ENCODE data around the gene BBLN. TPM values are rescaled to one million over a fixed set of nuclear protein-coding genes. Genes with fewer than 3 reads are reported as not detected.

Gene BBLN
- total RNA-seq, 1 experiment from 2014 or later = 48.5 TPM

DNA sequence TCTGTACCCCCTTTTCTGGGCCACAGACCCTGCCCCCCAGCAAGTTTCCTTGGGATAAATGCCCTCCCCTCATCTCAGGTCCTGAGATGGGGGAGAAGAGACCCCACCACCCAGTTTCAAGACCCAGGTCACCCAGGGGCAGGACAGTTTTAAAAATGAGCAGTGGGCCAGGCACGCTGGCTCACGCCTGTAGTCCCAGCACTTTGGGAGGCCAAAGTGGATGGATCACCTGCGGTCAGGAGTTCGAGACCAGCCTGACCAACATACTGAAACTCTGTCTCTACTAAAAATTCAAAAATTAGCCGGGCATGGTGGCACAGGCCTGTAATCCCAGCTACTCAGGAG, 38.6 kb upstream of the BBLN start:
- no peaks in the 10 kb centered on the region for H3K36me3 ChIP-seq (ENCODE audit: control insufficient read depth, insufficient read depth, low read length)

DNA sequence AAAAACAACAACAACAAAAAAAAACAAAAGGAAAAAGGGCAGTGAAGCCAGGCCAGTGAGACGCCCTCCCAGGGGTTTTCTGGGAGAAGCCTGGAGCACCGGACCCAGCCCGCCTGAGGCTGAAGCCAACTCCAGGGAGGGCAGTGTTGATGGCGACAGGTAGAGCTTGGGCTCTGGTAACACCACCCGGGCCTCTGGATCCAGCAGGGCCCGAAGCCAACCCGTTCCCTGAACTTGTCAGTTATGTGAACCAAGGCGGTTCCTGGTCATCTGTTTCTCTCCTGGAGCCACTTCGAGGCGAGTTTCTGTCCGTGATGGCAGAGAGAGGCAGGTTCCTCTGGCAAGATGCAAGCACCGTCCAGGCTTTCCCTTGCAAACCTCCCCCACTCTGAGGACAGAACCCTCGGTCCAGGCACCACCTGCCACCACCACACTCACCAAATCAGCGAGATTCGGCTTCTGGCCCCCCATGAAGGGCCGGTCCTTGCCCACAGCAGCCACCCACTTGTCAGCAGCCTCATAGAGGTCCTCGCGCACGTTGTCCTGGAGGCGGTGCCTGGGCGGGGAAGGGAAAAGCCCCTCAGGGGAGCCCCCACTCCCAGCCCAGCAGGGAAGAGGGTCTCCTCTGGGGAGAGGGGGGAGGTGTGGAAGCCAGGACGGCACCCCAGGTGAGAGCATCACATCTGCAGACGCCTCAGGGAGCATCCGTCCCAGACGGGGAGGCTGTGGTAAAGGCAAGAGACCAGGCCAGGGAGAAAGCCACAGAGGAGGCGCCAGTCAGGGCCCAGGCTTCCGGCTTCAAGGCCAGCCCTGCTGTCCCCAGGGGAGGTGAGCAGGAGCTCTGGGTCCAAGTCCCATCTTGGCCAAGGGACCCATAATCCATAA, 37.9 kb upstream of the BBLN start:
- BruUV-seq (replicated peaks) = no TSS peak
- CTCF ChIA-PET = no interaction called here
- POLR2A ChIA-PET = no interaction called here

More for the DNA sequence above, 38.6 kb upstream of the BBLN start:
- CTCF ChIA-PET = no interaction called here
- no peak for DNase-seq (ENCODE audit: low read depth, low spot score)
- TF ChIP-seq, protein P1, sequence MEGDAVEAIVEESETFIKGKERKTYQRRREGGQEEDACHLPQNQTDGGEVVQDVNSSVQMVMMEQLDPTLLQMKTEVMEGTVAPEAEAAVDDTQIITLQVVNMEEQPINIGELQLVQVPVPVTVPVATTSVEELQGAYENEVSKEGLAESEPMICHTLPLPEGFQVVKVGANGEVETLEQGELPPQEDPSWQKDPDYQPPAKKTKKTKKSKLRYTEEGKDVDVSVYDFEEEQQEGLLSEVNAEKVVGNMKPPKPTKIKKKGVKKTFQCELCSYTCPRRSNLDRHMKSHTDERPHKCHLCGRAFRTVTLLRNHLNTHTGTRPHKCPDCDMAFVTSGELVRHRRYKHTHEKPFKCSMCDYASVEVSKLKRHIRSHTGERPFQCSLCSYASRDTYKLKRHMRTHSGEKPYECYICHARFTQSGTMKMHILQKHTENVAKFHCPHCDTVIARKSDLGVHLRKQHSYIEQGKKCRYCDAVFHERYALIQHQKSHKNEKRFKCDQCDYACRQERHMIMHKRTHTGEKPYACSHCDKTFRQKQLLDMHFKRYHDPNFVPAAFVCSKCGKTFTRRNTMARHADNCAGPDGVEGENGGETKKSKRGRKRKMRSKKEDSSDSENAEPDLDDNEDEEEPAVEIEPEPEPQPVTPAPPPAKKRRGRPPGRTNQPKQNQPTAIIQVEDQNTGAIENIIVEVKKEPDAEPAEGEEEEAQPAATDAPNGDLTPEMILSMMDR (IDR thresholded peaks at IDR 0.05) = no peak
- TF ChIP-seq TCF7L2 (IDR thresholded peaks at IDR 0.05; ENCODE audit: low read depth, low read length) = no peak
- TF ChIP-seq, protein P2, sequence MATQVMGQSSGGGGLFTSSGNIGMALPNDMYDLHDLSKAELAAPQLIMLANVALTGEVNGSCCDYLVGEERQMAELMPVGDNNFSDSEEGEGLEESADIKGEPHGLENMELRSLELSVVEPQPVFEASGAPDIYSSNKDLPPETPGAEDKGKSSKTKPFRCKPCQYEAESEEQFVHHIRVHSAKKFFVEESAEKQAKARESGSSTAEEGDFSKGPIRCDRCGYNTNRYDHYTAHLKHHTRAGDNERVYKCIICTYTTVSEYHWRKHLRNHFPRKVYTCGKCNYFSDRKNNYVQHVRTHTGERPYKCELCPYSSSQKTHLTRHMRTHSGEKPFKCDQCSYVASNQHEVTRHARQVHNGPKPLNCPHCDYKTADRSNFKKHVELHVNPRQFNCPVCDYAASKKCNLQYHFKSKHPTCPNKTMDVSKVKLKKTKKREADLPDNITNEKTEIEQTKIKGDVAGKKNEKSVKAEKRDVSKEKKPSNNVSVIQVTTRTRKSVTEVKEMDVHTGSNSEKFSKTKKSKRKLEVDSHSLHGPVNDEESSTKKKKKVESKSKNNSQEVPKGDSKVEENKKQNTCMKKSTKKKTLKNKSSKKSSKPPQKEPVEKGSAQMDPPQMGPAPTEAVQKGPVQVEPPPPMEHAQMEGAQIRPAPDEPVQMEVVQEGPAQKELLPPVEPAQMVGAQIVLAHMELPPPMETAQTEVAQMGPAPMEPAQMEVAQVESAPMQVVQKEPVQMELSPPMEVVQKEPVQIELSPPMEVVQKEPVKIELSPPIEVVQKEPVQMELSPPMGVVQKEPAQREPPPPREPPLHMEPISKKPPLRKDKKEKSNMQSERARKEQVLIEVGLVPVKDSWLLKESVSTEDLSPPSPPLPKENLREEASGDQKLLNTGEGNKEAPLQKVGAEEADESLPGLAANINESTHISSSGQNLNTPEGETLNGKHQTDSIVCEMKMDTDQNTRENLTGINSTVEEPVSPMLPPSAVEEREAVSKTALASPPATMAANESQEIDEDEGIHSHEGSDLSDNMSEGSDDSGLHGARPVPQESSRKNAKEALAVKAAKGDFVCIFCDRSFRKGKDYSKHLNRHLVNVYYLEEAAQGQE (IDR thresholded peaks at IDR 0.05; ENCODE audit: insufficient read depth in 1 of 2, low read depth in 2 of 2, low read length in 1 of 2) = no peak
- TF ChIP-seq SIN3A (IDR thresholded peaks at IDR 0.05; ENCODE audit: borderline replicate concordance, insufficient read depth, low read depth, low read length) = no peak
- no peak for TF ChIP-seq POLR2AphosphoS5 (IDR thresholded peaks at IDR 0.05; ENCODE audit: low read depth, low read length)
- in situ Hi-C loops (cut with HindIII; ENCODE audit: low pct_unique_long_range_greater_than_20kb, low sequenced_read_pairs) (no loop called here), intact Hi-C loops (cut with micrococcal nuclease; ENCODE audit: unreplicated experiment) (no loop called here)
- Histone ChIP-seq H3K4me3 (ENCODE audit: low read depth in 2 of 2, low read length in 2 of 2) (no peak overlapping the region), H3K4me1 (ENCODE audit: control insufficient read depth, insufficient read depth, low read length) (peaks cover 3% of the 10 kb centered on the region; the same call in 1 of the 2 replicates), H3K27me3 (ENCODE audit: control insufficient read depth, insufficient read depth, low read length) (no peaks in the 10 kb centered on the region), H3K9me3 (ENCODE audit: control insufficient read depth, insufficient read depth, low read depth, low read length) (no peaks in the 10 kb centered on the region), H3K27ac (ENCODE audit: low read length) (no peak overlapping the region)
- BruUV-seq (replicated peaks) = no TSS peak
- no peak for ATAC-seq
- POLR2A ChIA-PET = no interaction called here

More for the DNA sequence above, 37.9 kb upstream of the BBLN start:
- Histone ChIP-seq H3K4me3 (ENCODE audit: low read depth in 2 of 2, low read length in 2 of 2) (no peak overlapping the region), H3K36me3 (ENCODE audit: control insufficient read depth, insufficient read depth, low read length) (no peaks in the 10 kb centered on the region; the same call in 1 of the 2 replicates), H3K27ac (ENCODE audit: low read length) (no peak overlapping the region), H3K27me3 (ENCODE audit: control insufficient read depth, insufficient read depth, low read length) (no peaks in the 10 kb centered on the region), H3K4me1 (ENCODE audit: control insufficient read depth, insufficient read depth, low read length) (peaks cover 3% of the 10 kb centered on the region; the same call in 1 of the 2 replicates), H3K9me3 (ENCODE audit: control insufficient read depth, insufficient read depth, low read depth, low read length) (no peaks in the 10 kb centered on the region)
- TF ChIP-seq TCF7L2 (IDR thresholded peaks at IDR 0.05; ENCODE audit: low read depth, low read length) (no peak), SIN3A (IDR thresholded peaks at IDR 0.05; ENCODE audit: borderline replicate concordance, insufficient read depth, low read depth, low read length) (no peak), POLR2AphosphoS5 (IDR thresholded peaks at IDR 0.05; ENCODE audit: low read depth, low read length) (no peak)
- TF ChIP-seq, protein P1 (IDR thresholded peaks at IDR 0.05) = no peak
- TF ChIP-seq, protein P2 (IDR thresholded peaks at IDR 0.05; ENCODE audit: insufficient read depth in 1 of 2, low read depth in 2 of 2, low read length in 1 of 2) = no peak
- intact Hi-C loops (cut with micrococcal nuclease; ENCODE audit: unreplicated experiment) (no loop called here), in situ Hi-C loops (cut with HindIII; ENCODE audit: low pct_unique_long_range_greater_than_20kb, low sequenced_read_pairs) (no loop called here)
- DNase-seq (ENCODE audit: low read depth, low spot score) (no peak), ATAC-seq (no peak)

Measured in Panc1 (cell line).